Endothelial cell (in vitro differentiated cells): Measurements from ENCODE around the gene CADM1. TPM values are rescaled to one million over a fixed set of nuclear protein-coding genes. Genes with fewer than 3 reads are reported as not detected.

Source experiments
- DNase-seq: peaks from one replicate; pipeline ENCODE4 v3.0.0; 2021; ENCODE audit warnings: low spot score
- H3K27ac Mint-ChIP-seq: one replicate; pipeline ENCODE4 v1.8.0; 2021; ENCODE audit warnings: mixed read lengths, inconsistent platforms; ENCODE audit not compliant: unreplicated experiment
- H3K27me3 Mint-ChIP-seq: one replicate; pipeline ENCODE4 v1.8.0; 2021; ENCODE audit warnings: mild to moderate bottlenecking, moderate library complexity, mixed read lengths, inconsistent platforms; ENCODE audit not compliant: unreplicated experiment
- H3K36me3 Mint-ChIP-seq: one replicate; pipeline ENCODE4 v1.8.0; 2021; ENCODE audit warnings: mild to moderate bottlenecking, low read depth, mixed read lengths, inconsistent platforms; ENCODE audit not compliant: unreplicated experiment
- H3K4me1 Mint-ChIP-seq: one replicate; pipeline ENCODE4 v1.8.0; 2021; ENCODE audit warnings: mild to moderate bottlenecking, mixed read lengths, inconsistent platforms; ENCODE audit not compliant: unreplicated experiment
- H3K4me3 Mint-ChIP-seq: one replicate; pipeline ENCODE4 v1.8.0; 2021; ENCODE audit warnings: mild to moderate bottlenecking, mixed read lengths, inconsistent platforms; ENCODE audit not compliant: unreplicated experiment
- H3K9me3 Mint-ChIP-seq: one replicate; pipeline ENCODE4 v1.8.0; 2021; ENCODE audit warnings: mixed read lengths, inconsistent platforms; ENCODE audit not compliant: unreplicated experiment
- CTCF ChIP-seq: fragments of 200-600 bp; sonication (generic); IDR thresholded peaks from one replicate; pipeline ENCODE4 v1.5.0; 2021; ENCODE audit warnings: antibody characterized with exemption; ENCODE audit not compliant: unreplicated experiment
- total RNA-seq: library from RNA; stranded (reverse); fragmentation: NEBNext Ultra II Directional; extraction: Animal tissue kit (Norgen Biotek cat#: 25700); gene quantifications from one replicate; pipeline ENCODE4 v1.2.1, GENCODE V29; 2021; ENCODE audit not compliant: unreplicated experiment

Gene CADM1
- total RNA-seq, 1 donor from 2014 or later: 65.5 TPM

GRCh38 chr11:115324581-115325432 is 179.4 kb downstream of the CADM1 start:
- no peak overlapping the region for H3K27ac Mint-ChIP-seq
- H3K4me1 Mint-ChIP-seq: peaks cover 2% of the 10 kb centered on the region
- DNase-seq: peak; percentile 17
- no peaks in the 10 kb centered on the region for H3K27me3 Mint-ChIP-seq
- H3K4me3 Mint-ChIP-seq: no peak overlapping the region
- H3K9me3 Mint-ChIP-seq: no peaks in the 10 kb centered on the region
- TF ChIP-seq CTCF: peak; percentile 75
- peaks cover 3% of the 10 kb centered on the region for H3K36me3 Mint-ChIP-seq

GRCh38 chr11:115322553-115323203 is 181.5 kb downstream of the CADM1 start:
- no peak for DNase-seq
- no peak for TF ChIP-seq CTCF
- peaks cover 4% of the 10 kb centered on the region for H3K4me1 Mint-ChIP-seq
- H3K27ac Mint-ChIP-seq: no peak overlapping the region
- H3K36me3 Mint-ChIP-seq: no peaks in the 10 kb centered on the region
- H3K27me3 Mint-ChIP-seq: peaks cover 2% of the 10 kb centered on the region
- H3K4me3 Mint-ChIP-seq: no peak overlapping the region
- H3K9me3 Mint-ChIP-seq: no peaks in the 10 kb centered on the region

- Mint-ChIP-seq H3K36me3 (no peaks in the 10 kb centered on the region), H3K9me3 (no peaks in the 10 kb centered on the region)
These were observed 182.5 kb downstream of the CADM1 start for GRCh38 chr11:115321605-115322289.

GRCh38 chr11:115317277-115318185 is 186.7 kb downstream of the CADM1 start:
- H3K27me3 Mint-ChIP-seq: peaks cover 2% of the 10 kb centered on the region
- TF ChIP-seq CTCF: no peak
- no peaks in the 10 kb centered on the region for H3K9me3 Mint-ChIP-seq
- H3K4me3 Mint-ChIP-seq: no peak overlapping the region
- peaks cover 2% of the 10 kb centered on the region for H3K4me1 Mint-ChIP-seq
- DNase-seq: no peak
- H3K27ac Mint-ChIP-seq: no peak overlapping the region
- H3K36me3 Mint-ChIP-seq: no peaks in the 10 kb centered on the region

More at GRCh38 chr11:115321605-115322289, 182.5 kb downstream of the CADM1 start:
- H3K4me3 Mint-ChIP-seq: no peak overlapping the region
- TF ChIP-seq CTCF: no peak
- no peak for DNase-seq
- H3K4me1 Mint-ChIP-seq: peaks cover 4% of the 10 kb centered on the region
- H3K27ac Mint-ChIP-seq: no peak overlapping the region
- peaks cover 2% of the 10 kb centered on the region for H3K27me3 Mint-ChIP-seq
